Parathyroid adenoma (tissue), 2 donors: Measurements from ENCODE around the gene ARHGAP23.

Experiments
- H2AFZ ChIP-seq: fragments of 300-600 bp; sonication (generic); one replicate; pipeline ENCODE4 v1.7.0; 2017; ENCODE audit warnings: antibody characterized with exemption, mild to moderate bottlenecking
- H3K27ac ChIP-seq: fragments of 300-600 bp; sonication (generic); one replicate; pipeline ENCODE4 v1.7.0; 2017
- H3K27me3 ChIP-seq: fragments of 300-600 bp; sonication (generic); one replicate; pipeline ENCODE4 v1.7.0; 2017; ENCODE audit warnings: low read length; ENCODE audit not compliant: control insufficient read depth, insufficient read depth
- H3K36me3 ChIP-seq: fragments of 300-600 bp; sonication (generic); one replicate; pipeline ENCODE4 v1.7.0; 2017; ENCODE audit warnings: low read length; ENCODE audit not compliant: control insufficient read depth, insufficient read depth
- H3K4me1 ChIP-seq: fragments of 300-600 bp; sonication (generic); one replicate; pipeline ENCODE4 v1.7.0; 2017; ENCODE audit warnings: control low read depth
- H3K4me2 ChIP-seq: fragments of 300-600 bp; sonication (generic); one replicate; pipeline ENCODE4 v1.7.0; 2017; ENCODE audit warnings: low read length
- H3K4me3 ChIP-seq: fragments of 300-600 bp; sonication (generic); one replicate; pipeline ENCODE4 v1.7.0; 2017; ENCODE audit warnings: low read depth, low read length
- H3K79me2 ChIP-seq: fragments of 300-600 bp; sonication (generic); one replicate; pipeline ENCODE4 v1.7.0; 2017; ENCODE audit warnings: control low read depth
- H3K9ac ChIP-seq: fragments of 300-600 bp; sonication (generic); one replicate; pipeline ENCODE4 v1.7.0; 2017; ENCODE audit warnings: mild to moderate bottlenecking
- H3K9me3 ChIP-seq: fragments of 300-600 bp; sonication (generic); one replicate; pipeline ENCODE4 v1.7.0; 2017; ENCODE audit warnings: low read length; ENCODE audit not compliant: control insufficient read depth
- TF ChIP-seq, protein P1 (sequence below): fragments of 300-600 bp; sonication (generic); IDR thresholded peaks from one replicate; pipeline ENCODE4 v1.7.0; 2017; ENCODE audit warnings: antibody characterized with exemption, mild to moderate bottlenecking
- donor health status: primary hyperparathyroidism.

The ARHGAP23 gene

GRCh38 chr17:38425744-38426143 is 2.5 kb upstream of the ARHGAP23 start:
- no peak overlapping the region for H2AFZ ChIP-seq
- H3K79me2 ChIP-seq: peaks cover 23% of the 10 kb centered on the region
- H3K9ac ChIP-seq: no peak overlapping the region
- no peak overlapping the region for H3K4me3 ChIP-seq
- peaks cover 14% of the 10 kb centered on the region for H3K4me1 ChIP-seq
- peak overlapping the region; percentile 16 for H3K27ac ChIP-seq
- TF ChIP-seq, protein P1, sequence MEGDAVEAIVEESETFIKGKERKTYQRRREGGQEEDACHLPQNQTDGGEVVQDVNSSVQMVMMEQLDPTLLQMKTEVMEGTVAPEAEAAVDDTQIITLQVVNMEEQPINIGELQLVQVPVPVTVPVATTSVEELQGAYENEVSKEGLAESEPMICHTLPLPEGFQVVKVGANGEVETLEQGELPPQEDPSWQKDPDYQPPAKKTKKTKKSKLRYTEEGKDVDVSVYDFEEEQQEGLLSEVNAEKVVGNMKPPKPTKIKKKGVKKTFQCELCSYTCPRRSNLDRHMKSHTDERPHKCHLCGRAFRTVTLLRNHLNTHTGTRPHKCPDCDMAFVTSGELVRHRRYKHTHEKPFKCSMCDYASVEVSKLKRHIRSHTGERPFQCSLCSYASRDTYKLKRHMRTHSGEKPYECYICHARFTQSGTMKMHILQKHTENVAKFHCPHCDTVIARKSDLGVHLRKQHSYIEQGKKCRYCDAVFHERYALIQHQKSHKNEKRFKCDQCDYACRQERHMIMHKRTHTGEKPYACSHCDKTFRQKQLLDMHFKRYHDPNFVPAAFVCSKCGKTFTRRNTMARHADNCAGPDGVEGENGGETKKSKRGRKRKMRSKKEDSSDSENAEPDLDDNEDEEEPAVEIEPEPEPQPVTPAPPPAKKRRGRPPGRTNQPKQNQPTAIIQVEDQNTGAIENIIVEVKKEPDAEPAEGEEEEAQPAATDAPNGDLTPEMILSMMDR: no peak
- no peaks in the 10 kb centered on the region for H3K9me3 ChIP-seq
- H3K4me2 ChIP-seq: no peak overlapping the region
- no peaks in the 10 kb centered on the region for H3K36me3 ChIP-seq
- no peaks in the 10 kb centered on the region for H3K27me3 ChIP-seq

DNA sequence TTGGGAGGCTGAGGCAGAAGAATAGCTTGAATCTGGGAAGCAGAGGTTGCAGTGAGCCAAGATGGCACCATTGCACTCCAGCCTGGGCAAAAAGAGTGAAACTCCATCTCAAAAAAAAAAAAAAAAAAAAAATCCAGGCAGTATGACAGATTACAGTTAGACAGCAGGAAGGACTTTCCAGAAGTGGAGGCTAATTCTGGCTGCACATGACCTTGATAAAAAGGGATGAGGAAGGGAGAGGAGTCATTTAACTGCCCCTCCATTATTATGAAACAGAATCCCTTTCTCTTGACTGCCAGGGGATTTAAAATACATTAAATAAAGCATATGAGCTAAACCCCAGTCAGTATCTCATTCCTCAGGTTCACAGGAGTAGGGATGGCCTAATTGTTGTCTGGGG is 1.8 kb upstream of the ARHGAP23 start:
- Histone ChIP-seq H3K27ac (no peak overlapping the region), H2AFZ (no peak overlapping the region), H3K4me3 (no peak overlapping the region), H3K9ac (no peak overlapping the region), H3K4me1 (peaks cover 14% of the 10 kb centered on the region), H3K79me2 (peaks cover 23% of the 10 kb centered on the region), H3K36me3 (no peaks in the 10 kb centered on the region), H3K9me3 (no peaks in the 10 kb centered on the region), H3K4me2 (no peak overlapping the region), H3K27me3 (no peaks in the 10 kb centered on the region)
- TF ChIP-seq, protein P1: no peak

DNA sequence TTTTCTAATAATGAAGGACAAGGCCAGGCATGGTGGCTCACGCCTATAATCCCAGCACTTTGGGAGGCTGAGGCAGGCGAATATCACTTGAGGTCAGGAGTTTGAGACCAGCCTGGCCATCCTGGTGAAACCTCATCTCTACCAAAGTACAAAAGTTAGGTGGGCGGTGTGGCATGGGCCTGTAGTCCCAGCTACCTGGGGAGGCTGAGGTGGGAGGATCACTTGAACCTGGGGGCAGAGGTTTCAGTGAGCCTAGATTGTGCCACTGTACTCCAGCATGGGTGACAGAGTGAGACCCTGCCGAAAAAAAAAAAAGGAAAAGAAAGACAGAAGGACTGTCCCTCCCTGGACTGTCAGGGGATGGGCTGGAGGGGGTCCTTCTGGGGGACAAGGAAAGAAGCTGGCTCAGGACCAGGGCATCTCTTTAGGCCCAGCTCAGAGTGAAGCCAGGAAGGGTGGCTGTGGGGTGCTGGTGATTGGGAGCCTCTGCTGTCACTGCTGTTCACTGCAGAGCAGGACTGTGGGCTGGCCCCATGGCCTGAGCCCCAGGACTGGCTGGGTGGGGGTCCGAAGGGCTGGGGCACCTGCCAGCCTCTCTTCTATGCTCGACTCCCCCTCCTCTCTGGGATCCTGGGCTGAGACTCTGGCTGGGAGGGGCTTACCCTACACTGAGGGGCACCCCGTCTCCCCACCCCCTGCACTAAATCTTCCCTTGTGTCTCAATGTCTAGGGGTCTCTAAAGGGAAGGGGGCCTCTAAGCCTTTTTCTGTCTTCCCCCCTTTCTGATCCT is 909 bp upstream of the ARHGAP23 start:
- peak overlapping the region; percentile 66 for H3K4me3 ChIP-seq

DNA sequence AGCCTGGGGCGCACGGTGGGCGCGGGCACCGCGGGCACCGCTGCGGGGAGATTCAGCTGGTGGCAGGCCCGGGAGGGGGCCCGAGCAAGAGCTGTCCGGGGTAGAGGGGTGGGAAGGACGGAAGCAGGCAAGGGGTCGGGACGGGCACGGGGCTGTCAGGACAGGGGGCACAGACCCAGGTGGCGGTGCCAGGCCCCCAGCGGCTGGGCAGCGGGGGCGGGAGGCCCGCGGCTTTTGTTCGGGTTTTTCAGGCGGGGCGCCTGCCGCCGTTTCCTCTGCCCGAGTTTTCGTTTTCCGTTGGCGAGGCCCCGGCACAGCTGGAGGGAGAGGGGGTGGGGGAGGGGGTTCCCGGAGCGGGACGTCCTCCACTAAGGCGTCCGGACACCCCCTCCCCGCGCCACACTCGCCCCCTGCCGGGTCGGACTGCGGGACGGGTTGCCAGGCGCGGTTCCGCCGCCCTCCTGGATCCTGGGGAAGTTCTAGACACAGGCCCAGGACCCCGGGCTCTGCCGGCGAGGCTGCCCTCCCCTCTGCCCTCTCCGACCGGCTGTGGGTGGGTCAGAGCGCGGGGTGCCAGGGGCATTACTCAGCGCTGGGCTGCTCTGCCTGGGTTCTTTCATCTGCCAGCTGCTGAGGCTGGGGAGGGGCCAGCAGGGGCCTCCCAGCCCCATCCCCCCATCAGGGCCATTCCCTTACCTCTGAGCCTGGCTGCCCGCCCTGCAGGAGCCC is 543 bp downstream of the ARHGAP23 start:
- H3K27me3 ChIP-seq: no peaks in the 10 kb centered on the region
- peak overlapping the region; percentile 9 for H3K9ac ChIP-seq
- no peaks in the 10 kb centered on the region for H3K9me3 ChIP-seq
- H3K4me2 ChIP-seq: peak overlapping the region; percentile 94
- H2AFZ ChIP-seq: peak overlapping the region; percentile 82
- peak overlapping the region; percentile 76 for H3K27ac ChIP-seq
- H3K79me2 ChIP-seq: peaks cover 20% of the 10 kb centered on the region
- H3K36me3 ChIP-seq: no peaks in the 10 kb centered on the region
- H3K4me3 ChIP-seq: peak overlapping the region; percentile 86
- TF ChIP-seq, protein P1: no peak
- H3K4me1 ChIP-seq: peaks cover 14% of the 10 kb centered on the region

More for the DNA sequence above, 909 bp upstream of the ARHGAP23 start:
- TF ChIP-seq, protein P1: no peak
- Histone ChIP-seq H3K27me3 (no peaks in the 10 kb centered on the region), H3K9me3 (no peaks in the 10 kb centered on the region), H3K4me2 (peak overlapping the region; percentile 94), H3K27ac (peak overlapping the region; percentile 72), H3K79me2 (peaks cover 23% of the 10 kb centered on the region), H3K4me1 (peaks cover 14% of the 10 kb centered on the region), H2AFZ (peak overlapping the region; percentile 76), H3K9ac (peak overlapping the region; percentile 17), H3K36me3 (no peaks in the 10 kb centered on the region)
